ENCODE data around the gene DNM2. TPM values are rescaled to one million over a fixed set of nuclear protein-coding genes. Genes with fewer than 3 reads are reported as not detected.

DNM2 gene
- total and polyA plus RNA-seq, 2 of the 13 experiments (the other 11 are each of a cell fraction or from before 2014, with no cell fraction given), result 41.7 to 59.8 TPM

DNA sequence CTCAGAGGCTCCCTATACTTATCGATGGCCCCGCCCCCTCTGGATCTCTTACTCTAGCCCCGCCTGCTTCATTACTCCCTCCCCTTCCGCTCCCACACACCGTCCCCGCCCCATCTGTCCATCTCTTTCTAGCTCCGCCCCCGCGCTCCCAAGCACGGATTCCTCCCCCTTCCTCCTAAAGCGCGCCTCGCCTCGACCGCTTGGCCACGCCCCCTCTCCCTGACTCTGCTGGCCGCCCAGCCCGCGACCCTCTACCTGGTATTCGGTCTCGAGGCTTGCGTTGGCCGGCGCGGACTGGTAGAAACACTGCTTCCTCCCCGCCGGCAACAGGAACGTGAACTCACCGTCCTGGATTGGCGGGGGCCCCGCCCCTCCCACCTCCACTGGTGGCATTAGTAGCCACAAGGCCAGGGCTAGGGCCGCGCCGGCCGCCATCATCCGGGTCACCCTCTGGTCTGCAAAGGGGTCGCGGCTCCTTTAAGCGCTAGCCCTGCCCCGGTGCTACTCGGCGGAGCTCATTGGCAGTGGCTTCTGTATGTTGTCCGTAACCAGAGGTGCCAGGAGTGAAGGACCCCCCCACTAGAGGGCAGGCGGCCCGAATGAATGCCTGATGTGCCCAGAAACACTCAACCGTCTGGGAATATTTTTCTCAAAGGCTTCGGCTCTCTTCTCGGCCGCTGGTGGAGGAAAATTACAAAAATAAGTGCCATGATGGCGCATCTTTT lies 118.0 kb downstream of the DNM2 start, which contains the start of gene TMED1 (continued):
- TF ChIP-seq HNF4G (IDR thresholded peaks at IDR 0.05; ENCODE audit: borderline replicate concordance, low read depth, low read length) (no peak), HNF4G (CRISPR knock-in tag; IDR thresholded peaks at IDR 0.05; ENCODE audit: borderline replicate concordance, low read depth) (0 out of 2 replicates have a peak, but pooled peaks have one; percentile 63), ZNF264 (CRISPR knock-in tag; IDR thresholded peaks at IDR 0.05) (no peak), ZNF766 (CRISPR knock-in tag; IDR thresholded peaks at IDR 0.05; ENCODE audit: borderline replicate concordance) (no peak), ZNF225 (CRISPR knock-in tag; IDR thresholded peaks at IDR 0.05) (no peak), MED13 (CRISPR knock-in tag; IDR thresholded peaks at IDR 0.05) (no peak), ZNF773 (CRISPR knock-in tag; IDR thresholded peaks at IDR 0.05; ENCODE audit: borderline replicate concordance) (no peak), ZEB1 (IDR thresholded peaks at IDR 0.05; ENCODE audit: insufficient replicate concordance, low read depth) (peak; percentile 17), MED1 (CRISPR knock-in tag; IDR thresholded peaks at IDR 0.05) (no peak; the same call in 1 of the 2 replicates), KAT8 (CRISPR knock-in tag; IDR thresholded peaks at IDR 0.05) (no peak), ZFAT (CRISPR knock-in tag; conservative IDR thresholded peaks at IDR 0.05) (no peak), ZNF790 (CRISPR knock-in tag; IDR thresholded peaks at IDR 0.05; ENCODE audit: borderline replicate concordance) (no peak), ZSCAN25 (CRISPR knock-in tag; IDR thresholded peaks at IDR 0.05) (no peak; the same call in 1 of the 2 replicates), PAF1 (CRISPR knock-in tag; IDR thresholded peaks at IDR 0.05) (no peak), KDM6A (CRISPR knock-in tag; IDR thresholded peaks at IDR 0.05; ENCODE audit: low read depth) (no peak), ZNF44 (CRISPR knock-in tag; IDR thresholded peaks at IDR 0.05) (no peak), ZNF678 (CRISPR knock-in tag; IDR thresholded peaks at IDR 0.05) (0 out of 2 replicates have a peak, but pooled peaks have one; percentile 72)
- TF ChIP-seq, protein P1, sequence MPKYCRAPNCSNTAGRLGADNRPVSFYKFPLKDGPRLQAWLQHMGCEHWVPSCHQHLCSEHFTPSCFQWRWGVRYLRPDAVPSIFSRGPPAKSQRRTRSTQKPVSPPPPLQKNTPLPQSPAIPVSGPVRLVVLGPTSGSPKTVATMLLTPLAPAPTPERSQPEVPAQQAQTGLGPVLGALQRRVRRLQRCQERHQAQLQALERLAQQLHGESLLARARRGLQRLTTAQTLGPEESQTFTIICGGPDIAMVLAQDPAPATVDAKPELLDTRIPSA (CRISPR knock-in tag; IDR thresholded peaks at IDR 0.05; ENCODE audit: borderline replicate concordance), result no peak; the same call in 1 of the 2 replicates
- TF ChIP-seq, protein P2, sequence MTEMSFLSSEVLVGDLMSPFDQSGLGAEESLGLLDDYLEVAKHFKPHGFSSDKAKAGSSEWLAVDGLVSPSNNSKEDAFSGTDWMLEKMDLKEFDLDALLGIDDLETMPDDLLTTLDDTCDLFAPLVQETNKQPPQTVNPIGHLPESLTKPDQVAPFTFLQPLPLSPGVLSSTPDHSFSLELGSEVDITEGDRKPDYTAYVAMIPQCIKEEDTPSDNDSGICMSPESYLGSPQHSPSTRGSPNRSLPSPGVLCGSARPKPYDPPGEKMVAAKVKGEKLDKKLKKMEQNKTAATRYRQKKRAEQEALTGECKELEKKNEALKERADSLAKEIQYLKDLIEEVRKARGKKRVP (CRISPR knock-in tag; IDR thresholded peaks at IDR 0.05), result no peak
- TF ChIP-seq, protein P3, sequence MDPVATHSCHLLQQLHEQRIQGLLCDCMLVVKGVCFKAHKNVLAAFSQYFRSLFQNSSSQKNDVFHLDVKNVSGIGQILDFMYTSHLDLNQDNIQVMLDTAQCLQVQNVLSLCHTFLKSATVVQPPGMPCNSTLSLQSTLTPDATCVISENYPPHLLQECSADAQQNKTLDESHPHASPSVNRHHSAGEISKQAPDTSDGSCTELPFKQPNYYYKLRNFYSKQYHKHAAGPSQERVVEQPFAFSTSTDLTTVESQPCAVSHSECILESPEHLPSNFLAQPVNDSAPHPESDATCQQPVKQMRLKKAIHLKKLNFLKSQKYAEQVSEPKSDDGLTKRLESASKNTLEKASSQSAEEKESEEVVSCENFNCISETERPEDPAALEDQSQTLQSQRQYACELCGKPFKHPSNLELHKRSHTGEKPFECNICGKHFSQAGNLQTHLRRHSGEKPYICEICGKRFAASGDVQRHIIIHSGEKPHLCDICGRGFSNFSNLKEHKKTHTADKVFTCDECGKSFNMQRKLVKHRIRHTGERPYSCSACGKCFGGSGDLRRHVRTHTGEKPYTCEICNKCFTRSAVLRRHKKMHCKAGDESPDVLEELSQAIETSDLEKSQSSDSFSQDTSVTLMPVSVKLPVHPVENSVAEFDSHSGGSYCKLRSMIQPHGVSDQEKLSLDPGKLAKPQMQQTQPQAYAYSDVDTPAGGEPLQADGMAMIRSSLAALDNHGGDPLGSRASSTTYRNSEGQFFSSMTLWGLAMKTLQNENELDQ (CRISPR knock-in tag; IDR thresholded peaks at IDR 0.05; ENCODE audit: borderline replicate concordance), result no peak
- TF ChIP-seq, protein P4, sequence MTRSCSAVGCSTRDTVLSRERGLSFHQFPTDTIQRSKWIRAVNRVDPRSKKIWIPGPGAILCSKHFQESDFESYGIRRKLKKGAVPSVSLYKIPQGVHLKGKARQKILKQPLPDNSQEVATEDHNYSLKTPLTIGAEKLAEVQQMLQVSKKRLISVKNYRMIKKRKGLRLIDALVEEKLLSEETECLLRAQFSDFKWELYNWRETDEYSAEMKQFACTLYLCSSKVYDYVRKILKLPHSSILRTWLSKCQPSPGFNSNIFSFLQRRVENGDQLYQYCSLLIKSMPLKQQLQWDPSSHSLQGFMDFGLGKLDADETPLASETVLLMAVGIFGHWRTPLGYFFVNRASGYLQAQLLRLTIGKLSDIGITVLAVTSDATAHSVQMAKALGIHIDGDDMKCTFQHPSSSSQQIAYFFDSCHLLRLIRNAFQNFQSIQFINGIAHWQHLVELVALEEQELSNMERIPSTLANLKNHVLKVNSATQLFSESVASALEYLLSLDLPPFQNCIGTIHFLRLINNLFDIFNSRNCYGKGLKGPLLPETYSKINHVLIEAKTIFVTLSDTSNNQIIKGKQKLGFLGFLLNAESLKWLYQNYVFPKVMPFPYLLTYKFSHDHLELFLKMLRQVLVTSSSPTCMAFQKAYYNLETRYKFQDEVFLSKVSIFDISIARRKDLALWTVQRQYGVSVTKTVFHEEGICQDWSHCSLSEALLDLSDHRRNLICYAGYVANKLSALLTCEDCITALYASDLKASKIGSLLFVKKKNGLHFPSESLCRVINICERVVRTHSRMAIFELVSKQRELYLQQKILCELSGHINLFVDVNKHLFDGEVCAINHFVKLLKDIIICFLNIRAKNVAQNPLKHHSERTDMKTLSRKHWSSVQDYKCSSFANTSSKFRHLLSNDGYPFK (CRISPR knock-in tag; IDR thresholded peaks at IDR 0.05; ENCODE audit: borderline replicate concordance), result peak; percentile 82
- TF ChIP-seq, protein P5, sequence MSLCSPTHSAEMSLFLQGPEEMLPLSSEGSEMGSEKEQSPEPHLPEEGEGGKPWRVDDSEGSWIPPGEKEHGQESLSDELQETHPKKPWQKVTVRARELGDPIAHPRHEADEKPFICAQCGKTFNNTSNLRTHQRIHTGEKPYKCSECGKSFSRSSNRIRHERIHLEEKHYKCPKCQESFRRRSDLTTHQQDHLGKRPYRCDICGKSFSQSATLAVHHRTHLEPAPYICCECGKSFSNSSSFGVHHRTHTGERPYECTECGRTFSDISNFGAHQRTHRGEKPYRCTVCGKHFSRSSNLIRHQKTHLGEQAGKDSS (CRISPR knock-in tag; IDR thresholded peaks at IDR 0.05; ENCODE audit: borderline replicate concordance, low read depth), result 0 out of 2 replicates have a peak, but pooled peaks have one; percentile 16

All from HepG2 (cell line).